Peyer's patch (tissue), 4 donors: ENCODE measurements around the gene OLFML2A. TPM values are rescaled to one million over a fixed set of nuclear protein-coding genes. Genes with fewer than 3 reads are reported as not detected.
A peak's percentile ranks its signal among the peaks of the same experiment; 100 is the strongest.

Experiments used
- DNase-seq, 3 donors: peaks; one replicate each; pipeline ENCODE4 v3.0.0-alpha.2; 2017 to 2019
- H3K27ac ChIP-seq, 4 donors: fragments of 200-600 bp; sonication (generic); one replicate each; pipeline ENCODE4 v1.5.1; 2016 to 2019
- H3K27me3 ChIP-seq, 2 donors: fragments of 200-600 bp; sonication (generic); one replicate each; pipeline ENCODE4 v1.5.1; 2019
- H3K36me3 ChIP-seq, 3 donors: fragments of 200-600 bp; sonication (generic); one replicate each; pipeline ENCODE4 v1.5.1; 2016 to 2019
- H3K4me1 ChIP-seq, 4 donors: fragments of 200-600 bp; sonication (generic); one replicate each; pipeline ENCODE4 v1.5.1; 2016 to 2019
- H3K4me3 ChIP-seq, 4 donors: fragments of 200-600 bp; sonication (generic); 1 replicate in 3 of 4; 2 replicates in 1 of 4; pipeline ENCODE4 v1.5.1; 2016 to 2019; ENCODE audit warnings: mild to moderate bottlenecking in 1 of 4
- H3K9me3 ChIP-seq, 4 donors: fragments of 200-600 bp; sonication (generic); one replicate each; pipeline ENCODE4 v1.5.1; 2016 to 2019; ENCODE audit warnings: mild to moderate bottlenecking in 1 of 4
- CTCF ChIP-seq, 6 experiments: fragments of 450-650 bp in 4 of 6; fragments of 200-600 bp in 2 of 6; sonication (generic) in 1 of 6; IDR thresholded peaks; one replicate each; pipeline ENCODE4 v1.5.1; 2017 to 2019; ENCODE audit warnings: antibody characterized with exemption in 6 of 6, mild to moderate bottlenecking in 3 of 6, moderate library complexity in 1 of 6
- POLR2A ChIP-seq, 2 donors: fragments of 450-650 bp; IDR thresholded peaks; one replicate each; pipeline ENCODE4 v1.5.1; 2017; ENCODE audit warnings: antibody characterized with exemption in 2 of 2, mild to moderate bottlenecking in 2 of 2, moderate library complexity in 2 of 2
- total RNA-seq, 4 donors: library from RNA; depleted of rRNA; stranded (reverse); fragments of >200 nt; gene quantifications; one replicate each; pipeline ENCODE4 v1.1.0, GENCODE V29; 2016

The OLFML2A gene
- total RNA-seq, 4 donors from 2014 or later = 0.88 to 10.0 (median 8.7) TPM

- Histone ChIP-seq H3K27me3 (peaks cover 0 to 4% of the 10 kb centered on the region in 2 donors), H3K4me1 (peaks cover 0 to 24% (median 8%) of the 10 kb centered on the region in 4 donors), H3K9me3 (no peaks in the 10 kb centered on the region), H3K27ac (peak overlapping the region in 2 of 4 donors; percentile 50 to 53), H3K36me3 (no peaks in the 10 kb centered on the region), H3K4me3 (no peak overlapping the region)
- peak in 2 of 3 donors; percentile 45 for DNase-seq
- TF ChIP-seq CTCF (IDR thresholded peaks at IDR 0.05) = no peak
- TF ChIP-seq POLR2A (IDR thresholded peaks at IDR 0.05) = no peak
Measured at GRCh38 chr9:124780060-124780756, 3.3 kb downstream of the OLFML2A start.

- TF ChIP-seq CTCF (IDR thresholded peaks at IDR 0.05) (no peak), POLR2A (IDR thresholded peaks at IDR 0.05) (no peak)
- peaks cover 0 to 24% (median 8%) of the 10 kb centered on the region in 4 donors for H3K4me1 ChIP-seq
- peak overlapping the region in 1 of 4 donors; percentile 50 for H3K27ac ChIP-seq
- H3K4me3 ChIP-seq = no peak overlapping the region
- DNase-seq = peak in 1 of 3 donors; percentile 35
- H3K27me3 ChIP-seq = peaks cover 0 to 4% of the 10 kb centered on the region in 2 donors
- no peaks in the 10 kb centered on the region for H3K9me3 ChIP-seq
- H3K36me3 ChIP-seq = no peaks in the 10 kb centered on the region
Measured at GRCh38 chr9:124780757-124781151, 3.8 kb downstream of the OLFML2A start.

GRCh38 chr9:124781967-124782660 lies 5.2 kb downstream of the OLFML2A start:
- H3K27ac ChIP-seq = no peak overlapping the region
- TF ChIP-seq CTCF (IDR thresholded peaks at IDR 0.05) = no peak
- no peak for TF ChIP-seq POLR2A (IDR thresholded peaks at IDR 0.05)
- DNase-seq = peak in 2 of 3 donors; percentile 5 to 31

GRCh38 chr9:124782661-124783574 lies 6.0 kb downstream of the OLFML2A start:
- Histone ChIP-seq H3K27ac (no peak overlapping the region), H3K4me3 (no peak overlapping the region), H3K27me3 (no peaks in the 10 kb centered on the region), H3K9me3 (no peaks in the 10 kb centered on the region), H3K4me1 (peaks cover 0 to 9% (median 0%) of the 10 kb centered on the region in 4 donors), H3K36me3 (no peaks in the 10 kb centered on the region)
- peak in 2 of 3 donors; percentile 21 to 33 for DNase-seq
- TF ChIP-seq POLR2A (IDR thresholded peaks at IDR 0.05) (no peak), CTCF (IDR thresholded peaks at IDR 0.05) (no peak)

More at GRCh38 chr9:124781967-124782660, 5.2 kb downstream of the OLFML2A start:
- H3K4me1 ChIP-seq = peaks cover 0 to 15% (median 2%) of the 10 kb centered on the region in 4 donors
- H3K27me3 ChIP-seq = no peaks in the 10 kb centered on the region
- H3K36me3 ChIP-seq = no peaks in the 10 kb centered on the region
- no peaks in the 10 kb centered on the region for H3K9me3 ChIP-seq
- no peak overlapping the region for H3K4me3 ChIP-seq

GRCh38 chr9:124783830-124784229 lies 6.9 kb downstream of the OLFML2A start:
- Histone ChIP-seq H3K27me3 (no peaks in the 10 kb centered on the region), H3K4me3 (no peak overlapping the region), H3K4me1 (peaks cover 0 to 7% (median 0%) of the 10 kb centered on the region in 4 donors), H3K9me3 (no peaks in the 10 kb centered on the region), H3K36me3 (no peaks in the 10 kb centered on the region), H3K27ac (peak overlapping the region in 1 of 4 donors; percentile 17)
- TF ChIP-seq POLR2A (IDR thresholded peaks at IDR 0.05) = no peak
- TF ChIP-seq CTCF (IDR thresholded peaks at IDR 0.05) = no peak
- DNase-seq = peak in 1 of 3 donors; percentile 2
